Limb (tissue), 2 donors: ENCODE results near the gene MED13L.
A peak's percentile ranks its signal among the peaks of the same experiment; 100 is the strongest.
"Not testable (repeated sequence)": the region's sequence is repeated elsewhere in the genome, so short reads cannot be mapped to it uniquely, and the experiment has no call there.

Experiments used
- DNase-seq, 2 donors: peaks; one replicate each; pipeline ENCODE4 v3.0.0-alpha.2; 2016; ENCODE audit errors: extremely low spot score in 2 of 2

The MED13L gene

GRCh38 chr12:115979351-115979750, 298.1 kb downstream of the MED13L start:
- DNase-seq: no peak

GRCh38 chr12:115976829-115977228, 300.7 kb downstream of the MED13L start:
- not testable (repeated sequence) for DNase-seq

GRCh38 chr12:115975411-115975810, 302.1 kb downstream of the MED13L start:
- no peak for DNase-seq

- DNase-seq: no peak
These were observed 303.3 kb downstream of the MED13L start for GRCh38 chr12:115973968-115974724.

- no peak for DNase-seq
These were observed 304.4 kb downstream of the MED13L start for GRCh38 chr12:115973066-115973465.

- no peak for DNase-seq
These were observed 305.3 kb downstream of the MED13L start for GRCh38 chr12:115972241-115972640.

- peak in 1 of 2 donors; percentile 12 for DNase-seq
These were observed 309.3 kb downstream of the MED13L start for GRCh38 chr12:115968211-115968610.

GRCh38 chr12:115966376-115966775, 311.1 kb downstream of the MED13L start:
- no peak for DNase-seq

- no peak for DNase-seq
These were observed 312.9 kb downstream of the MED13L start for GRCh38 chr12:115964626-115965025.

GRCh38 chr12:115964214-115964613, 313.3 kb downstream of the MED13L start:
- no peak for DNase-seq

GRCh38 chr12:115962216-115962615, 315.3 kb downstream of the MED13L start:
- DNase-seq: no peak

- DNase-seq: no peak
These were observed 316.4 kb downstream of the MED13L start for GRCh38 chr12:115960868-115961802.

- no peak for DNase-seq
These were observed 319.7 kb downstream of the MED13L start for GRCh38 chr12:115957686-115958290.

GRCh38 chr12:115956659-115957058, 320.8 kb downstream of the MED13L start:
- no peak for DNase-seq

GRCh38 chr12:115956236-115956635, 321.3 kb downstream of the MED13L start:
- no peak for DNase-seq

- no peak for DNase-seq
These were observed 324.0 kb downstream of the MED13L start for GRCh38 chr12:115953450-115953849.

- DNase-seq: no peak
These were observed 324.5 kb downstream of the MED13L start for GRCh38 chr12:115953031-115953430.

- DNase-seq: no peak
These were observed 326.5 kb downstream of the MED13L start for GRCh38 chr12:115950959-115951358.

- no peak for DNase-seq
These were observed 327.8 kb downstream of the MED13L start for GRCh38 chr12:115949675-115950074.

- DNase-seq: no peak
These were observed 329.8 kb downstream of the MED13L start for GRCh38 chr12:115947696-115948062.

GRCh38 chr12:115946867-115947695, 330.4 kb downstream of the MED13L start:
- DNase-seq: no peak
